Endothelial cell (in vitro differentiated cells): Measurements from ENCODE around the gene RBM45. TPM values are rescaled to one million over a fixed set of nuclear protein-coding genes. Genes with fewer than 3 reads are reported as not detected.

Experiments
- DNase-seq: peaks from one replicate; pipeline ENCODE4 v3.0.0; 2021; ENCODE audit warnings: low spot score
- H3K27ac Mint-ChIP-seq: one replicate; pipeline ENCODE4 v1.8.0; 2021; ENCODE audit warnings: mixed read lengths, inconsistent platforms; ENCODE audit not compliant: unreplicated experiment
- H3K27me3 Mint-ChIP-seq: one replicate; pipeline ENCODE4 v1.8.0; 2021; ENCODE audit warnings: mild to moderate bottlenecking, moderate library complexity, mixed read lengths, inconsistent platforms; ENCODE audit not compliant: unreplicated experiment
- H3K36me3 Mint-ChIP-seq: one replicate; pipeline ENCODE4 v1.8.0; 2021; ENCODE audit warnings: mild to moderate bottlenecking, low read depth, mixed read lengths, inconsistent platforms; ENCODE audit not compliant: unreplicated experiment
- H3K4me1 Mint-ChIP-seq: one replicate; pipeline ENCODE4 v1.8.0; 2021; ENCODE audit warnings: mild to moderate bottlenecking, mixed read lengths, inconsistent platforms; ENCODE audit not compliant: unreplicated experiment
- H3K4me3 Mint-ChIP-seq: one replicate; pipeline ENCODE4 v1.8.0; 2021; ENCODE audit warnings: mild to moderate bottlenecking, mixed read lengths, inconsistent platforms; ENCODE audit not compliant: unreplicated experiment
- H3K9me3 Mint-ChIP-seq: one replicate; pipeline ENCODE4 v1.8.0; 2021; ENCODE audit warnings: mixed read lengths, inconsistent platforms; ENCODE audit not compliant: unreplicated experiment
- long read RNA-seq: library from polyadenylated mRNA; unstranded; transcript quantifications from one replicate; pipeline ENCODE4 v2.0.0, GENCODE V29; 2020; ENCODE audit not compliant: unreplicated experiment
- total RNA-seq: library from RNA; stranded (reverse); fragmentation: NEBNext Ultra II Directional; extraction: Animal tissue kit (Norgen Biotek cat#: 25700); gene quantifications from one replicate; pipeline ENCODE4 v1.2.1, GENCODE V29; 2021; ENCODE audit not compliant: unreplicated experiment
- TF ChIP-seq, protein P1 (sequence below): fragments of 200-600 bp; sonication (generic); IDR thresholded peaks from one replicate; pipeline ENCODE4 v1.5.0; 2021; ENCODE audit warnings: antibody characterized with exemption; ENCODE audit not compliant: unreplicated experiment

Gene RBM45, protein sequence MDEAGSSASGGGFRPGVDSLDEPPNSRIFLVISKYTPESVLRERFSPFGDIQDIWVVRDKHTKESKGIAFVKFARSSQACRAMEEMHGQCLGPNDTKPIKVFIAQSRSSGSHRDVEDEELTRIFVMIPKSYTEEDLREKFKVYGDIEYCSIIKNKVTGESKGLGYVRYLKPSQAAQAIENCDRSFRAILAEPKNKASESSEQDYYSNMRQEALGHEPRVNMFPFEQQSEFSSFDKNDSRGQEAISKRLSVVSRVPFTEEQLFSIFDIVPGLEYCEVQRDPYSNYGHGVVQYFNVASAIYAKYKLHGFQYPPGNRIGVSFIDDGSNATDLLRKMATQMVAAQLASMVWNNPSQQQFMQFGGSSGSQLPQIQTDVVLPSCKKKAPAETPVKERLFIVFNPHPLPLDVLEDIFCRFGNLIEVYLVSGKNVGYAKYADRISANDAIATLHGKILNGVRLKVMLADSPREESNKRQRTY
- total RNA-seq: 17.0 TPM
- long read RNA-seq, partial matches to known transcripts: 0 of 9 reads
- long read RNA-seq, other reads (novel, unspliced or antisense): 5 of 9 reads

DNA sequence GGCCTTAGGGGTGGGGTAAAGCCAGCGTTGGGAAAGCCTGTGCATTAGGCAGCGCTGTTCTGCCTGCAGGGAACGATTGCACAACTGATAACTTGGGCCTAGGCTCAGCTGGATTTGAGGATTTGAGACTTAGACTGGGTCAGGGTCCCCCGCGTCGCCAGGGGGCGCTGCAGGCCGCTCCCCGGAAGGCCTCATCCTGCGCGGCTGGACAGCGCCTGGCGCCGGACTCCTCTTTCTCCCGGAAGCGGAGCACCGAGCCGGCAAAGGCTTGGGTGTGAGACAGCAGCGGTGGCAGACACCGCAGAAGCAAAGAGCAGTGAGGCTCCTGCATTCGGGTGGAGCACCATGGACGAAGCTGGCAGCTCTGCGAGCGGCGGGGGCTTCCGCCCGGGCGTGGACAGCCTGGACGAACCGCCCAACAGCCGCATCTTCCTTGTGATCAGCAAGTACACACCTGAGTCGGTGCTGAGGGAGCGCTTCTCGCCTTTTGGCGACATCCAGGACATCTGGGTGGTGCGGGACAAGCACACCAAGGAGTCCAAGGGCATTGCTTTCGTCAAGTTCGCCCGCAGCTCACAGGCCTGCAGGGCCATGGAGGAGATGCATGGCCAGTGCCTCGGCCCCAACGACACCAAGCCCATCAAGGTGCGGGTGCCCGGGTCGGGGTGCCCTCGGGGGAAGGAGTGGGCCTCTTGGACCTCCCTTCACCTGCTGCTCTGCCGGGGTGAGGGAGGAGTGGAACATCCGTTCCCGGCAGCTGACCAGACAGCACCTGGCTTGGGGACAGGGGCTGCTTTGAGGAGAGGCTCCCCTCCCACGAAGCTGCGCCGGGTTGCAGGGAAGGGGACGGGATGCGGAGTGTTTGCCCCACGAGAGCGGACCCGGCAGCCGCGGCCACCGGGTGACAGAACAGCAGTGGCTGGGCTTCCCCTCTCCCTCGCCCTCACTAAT is at the start of gene RBM45:
TSS of gene RBM45 (plus strand) at position 236 of the 951 bp plus-strand sequence. CDS start at position 346, 110 bp downstream.
- H3K27me3 Mint-ChIP-seq: no peaks in the 10 kb centered on the region
- no peak within 1 kb of the TSS for H3K27ac Mint-ChIP-seq

DNA sequence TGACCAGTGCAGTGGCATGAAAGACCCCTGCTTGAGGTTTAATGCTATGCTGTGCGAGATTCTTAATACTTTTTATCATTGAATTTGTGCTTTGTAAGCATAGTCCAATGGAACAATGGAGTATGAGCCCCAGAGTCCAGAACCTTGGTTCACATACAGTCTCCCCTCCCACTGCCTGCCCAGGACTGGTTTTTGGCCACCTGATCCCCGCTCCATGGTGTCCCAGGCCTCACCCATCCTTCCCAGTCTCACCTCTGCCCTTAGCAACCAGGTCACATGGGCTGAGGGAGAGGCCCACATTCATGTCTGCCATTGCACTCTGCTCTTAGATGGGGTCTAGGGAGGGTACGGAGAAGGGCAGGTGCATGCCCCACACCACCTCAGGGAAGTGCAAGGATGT is 45.9 kb upstream of the RBM45 start:
- Mint-ChIP-seq H3K27ac (no peak overlapping the region), H3K9me3 (no peaks in the 10 kb centered on the region), H3K36me3 (no peaks in the 10 kb centered on the region), H3K4me3 (no peak overlapping the region), H3K4me1 (no peaks in the 10 kb centered on the region), H3K27me3 (no peaks in the 10 kb centered on the region)
- no peak for DNase-seq
- TF ChIP-seq, protein P1, sequence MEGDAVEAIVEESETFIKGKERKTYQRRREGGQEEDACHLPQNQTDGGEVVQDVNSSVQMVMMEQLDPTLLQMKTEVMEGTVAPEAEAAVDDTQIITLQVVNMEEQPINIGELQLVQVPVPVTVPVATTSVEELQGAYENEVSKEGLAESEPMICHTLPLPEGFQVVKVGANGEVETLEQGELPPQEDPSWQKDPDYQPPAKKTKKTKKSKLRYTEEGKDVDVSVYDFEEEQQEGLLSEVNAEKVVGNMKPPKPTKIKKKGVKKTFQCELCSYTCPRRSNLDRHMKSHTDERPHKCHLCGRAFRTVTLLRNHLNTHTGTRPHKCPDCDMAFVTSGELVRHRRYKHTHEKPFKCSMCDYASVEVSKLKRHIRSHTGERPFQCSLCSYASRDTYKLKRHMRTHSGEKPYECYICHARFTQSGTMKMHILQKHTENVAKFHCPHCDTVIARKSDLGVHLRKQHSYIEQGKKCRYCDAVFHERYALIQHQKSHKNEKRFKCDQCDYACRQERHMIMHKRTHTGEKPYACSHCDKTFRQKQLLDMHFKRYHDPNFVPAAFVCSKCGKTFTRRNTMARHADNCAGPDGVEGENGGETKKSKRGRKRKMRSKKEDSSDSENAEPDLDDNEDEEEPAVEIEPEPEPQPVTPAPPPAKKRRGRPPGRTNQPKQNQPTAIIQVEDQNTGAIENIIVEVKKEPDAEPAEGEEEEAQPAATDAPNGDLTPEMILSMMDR: no peak

More for the DNA sequence above, at the start of gene RBM45:
- H3K36me3 Mint-ChIP-seq: no peaks in the 10 kb centered on the region
- TF ChIP-seq, protein P1: peak; percentile 95
- peak; percentile 89 for DNase-seq
- peaks cover 5% of the 10 kb centered on the region for H3K4me1 Mint-ChIP-seq
- H3K4me3 Mint-ChIP-seq: peak within 1 kb of the TSS; percentile 96
- H3K9me3 Mint-ChIP-seq: no peaks in the 10 kb centered on the region

DNA sequence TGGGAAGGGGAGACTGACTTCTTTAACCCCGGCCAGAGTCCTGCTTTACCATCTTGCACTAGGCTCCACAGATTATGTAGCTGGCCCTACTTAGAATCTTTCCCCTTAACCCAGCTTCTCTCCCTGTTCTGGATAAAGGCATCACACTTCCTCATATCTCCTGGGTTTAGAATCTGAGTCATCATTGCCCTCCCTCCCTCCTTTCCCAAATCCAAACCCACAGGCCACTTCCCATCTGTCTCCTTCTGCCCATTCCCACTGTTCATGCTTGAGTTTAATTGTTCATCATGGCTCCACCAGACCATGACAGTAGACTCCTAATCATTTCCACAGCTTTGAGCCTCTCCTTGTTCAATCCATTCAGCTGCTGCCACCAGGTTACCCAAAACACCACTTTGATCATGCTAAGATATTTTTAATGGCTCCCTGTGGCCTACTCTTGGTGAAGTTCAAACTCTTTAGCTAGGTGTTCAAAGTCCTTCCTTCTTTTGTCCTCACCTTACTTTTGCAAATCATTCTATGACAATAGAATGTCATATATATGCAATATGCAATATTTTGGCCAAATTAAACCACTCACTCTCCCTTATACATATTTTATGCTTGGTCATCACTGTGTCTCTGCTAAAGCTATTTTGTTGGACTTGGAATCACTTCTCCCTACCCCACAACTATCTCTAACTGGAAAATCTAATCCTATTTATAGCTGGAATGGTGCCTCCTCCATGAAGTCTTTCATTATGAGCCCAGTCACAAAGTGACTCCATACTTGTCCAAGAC is 45.2 kb upstream of the RBM45 start:
- H3K27me3 Mint-ChIP-seq: no peaks in the 10 kb centered on the region
- H3K27ac Mint-ChIP-seq: no peak overlapping the region
- H3K9me3 Mint-ChIP-seq: no peaks in the 10 kb centered on the region
- no peaks in the 10 kb centered on the region for H3K4me1 Mint-ChIP-seq
- no peaks in the 10 kb centered on the region for H3K36me3 Mint-ChIP-seq
- TF ChIP-seq, protein P1: no peak
- DNase-seq: no peak
- H3K4me3 Mint-ChIP-seq: no peak overlapping the region

DNA sequence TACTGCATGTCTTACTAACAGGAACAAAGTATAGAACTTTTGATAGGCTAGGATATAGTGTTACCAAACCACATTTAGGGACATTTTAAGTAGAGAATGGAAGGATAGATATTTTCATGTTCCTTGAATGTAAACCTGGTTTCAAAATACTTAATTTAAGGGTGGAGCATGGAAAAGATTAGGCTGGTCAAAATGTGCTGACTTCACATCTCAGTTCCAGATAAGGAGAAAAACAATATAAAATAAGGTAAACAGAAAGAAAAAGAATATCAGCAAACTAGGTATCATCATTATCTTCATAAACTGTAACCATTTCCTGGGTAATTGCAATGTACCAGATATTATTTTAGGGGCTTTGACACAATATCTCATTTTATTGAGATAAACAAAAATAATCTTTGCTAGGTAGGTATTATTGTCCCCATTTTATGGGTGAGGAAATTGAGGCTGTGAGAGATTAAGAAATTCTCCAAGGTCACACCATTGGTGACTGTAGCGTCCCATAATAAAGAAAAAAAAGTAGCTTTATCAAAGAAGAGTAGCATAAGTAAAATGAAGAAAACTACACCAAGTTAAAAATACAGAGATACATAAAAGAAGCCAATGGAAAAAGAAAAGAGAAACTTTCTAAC is 43.3 kb upstream of the RBM45 start:
- no peaks in the 10 kb centered on the region for H3K9me3 Mint-ChIP-seq
- H3K4me1 Mint-ChIP-seq: peaks cover 5% of the 10 kb centered on the region
- H3K36me3 Mint-ChIP-seq: no peaks in the 10 kb centered on the region
- no peak for DNase-seq
- TF ChIP-seq, protein P1: no peak
- no peak overlapping the region for H3K4me3 Mint-ChIP-seq
- H3K27ac Mint-ChIP-seq: no peak overlapping the region
- H3K27me3 Mint-ChIP-seq: peaks cover 1% of the 10 kb centered on the region
